Diencephalon (tissue), 1 donor: ENCODE results near the gene PCDHA1. TPM values are rescaled to one million over a fixed set of nuclear protein-coding genes. Genes with fewer than 3 reads are reported as not detected.

Experiments
- total RNA-seq: library from RNA; depleted of rRNA; stranded (reverse); fragments of >200 nt; gene quantifications from one replicate; pipeline ENCODE4 v1.2.3, GENCODE V29; 2014

PCDHA1 gene
- 13.8 TPM for total RNA-seq

DNA sequence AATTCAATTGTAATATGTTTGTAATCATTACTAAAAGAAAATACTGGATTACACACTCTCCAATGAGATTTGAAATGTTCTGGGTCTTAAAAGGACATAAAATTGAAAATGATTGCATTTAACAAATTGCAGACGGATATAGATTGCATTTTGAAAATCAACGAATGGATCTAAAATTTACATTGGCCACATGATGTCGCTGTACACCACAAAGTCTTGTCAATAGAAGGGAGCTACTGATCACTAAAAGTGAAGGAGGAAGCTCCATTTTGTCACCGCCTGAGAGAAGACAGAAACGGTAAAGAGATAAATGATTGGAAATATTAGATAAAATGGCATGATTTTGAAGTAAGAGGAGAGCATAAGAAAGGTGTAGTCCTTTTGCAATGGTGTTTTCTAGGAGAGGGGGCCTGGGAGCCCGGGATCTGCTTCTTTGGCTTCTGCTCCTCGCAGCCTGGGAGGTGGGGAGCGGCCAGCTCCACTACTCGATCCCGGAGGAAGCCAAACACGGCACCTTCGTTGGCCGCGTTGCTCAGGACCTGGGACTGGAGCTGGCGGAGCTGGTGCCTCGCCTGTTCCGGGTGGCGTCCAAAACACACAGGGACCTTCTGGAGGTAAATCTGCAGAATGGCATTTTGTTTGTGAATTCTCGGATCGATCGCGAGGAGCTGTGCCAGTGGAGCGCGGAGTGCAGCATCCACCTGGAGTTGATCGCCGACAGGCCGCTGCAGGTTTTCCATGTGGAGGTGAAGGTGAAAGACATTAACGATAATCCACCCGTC lies at the start of gene PCDHA1:
Gene PCDHA1, plus strand, starts transcription at position 236 of the 782 bp plus-strand sequence.

GRCh38 chr5:140794595-140795258 lies 8.8 kb downstream of the PCDHA1 start, which contains the start of gene PCDHA2:
PCDHA2 (plus strand) TSS chr5:140794852.

GRCh38 chr5:140800816-140801493 lies 15.0 kb downstream of the PCDHA1 start, which contains the start of gene PCDHA3:
PCDHA3 (plus strand) TSS chr5:140801057.

GRCh38 chr5:140806834-140807775 lies 21.2 kb downstream of the PCDHA1 start, which contains the start of gene PCDHA4:
PCDHA4 (plus strand) TSS chr5:140807068.

GRCh38 chr5:140821375-140822280 lies 35.7 kb downstream of the PCDHA1 start, which contains the start of gene PCDHA5:
PCDHA5 (plus strand) TSS chr5:140821613.

GRCh38 chr5:140827704-140828361 lies 41.9 kb downstream of the PCDHA1 start, which contains the start of gene PCDHA6:
PCDHA6 (plus strand) TSS chr5:140827960; CDS start chr5:140828092, 132 bp downstream.

GRCh38 chr5:140833993-140834392 lies 48.1 kb downstream of the PCDHA1 start, which contains the start of gene PCDHA7:
PCDHA7 (plus strand) TSS chr5:140834269; CDS start chr5:140834384, 115 bp downstream.

GRCh38 chr5:140840978-140841962 lies 55.3 kb downstream of the PCDHA1 start, which contains the start of gene PCDHA8:
PCDHA8 (plus strand) TSS chr5:140841187; CDS start chr5:140841322, 135 bp downstream.

GRCh38 chr5:140848139-140849102 lies 62.5 kb downstream of the PCDHA1 start, which contains the start of gene PCDHA9:
PCDHA9 (plus strand) TSS chr5:140848382; CDS start chr5:140848496, 114 bp downstream.

DNA sequence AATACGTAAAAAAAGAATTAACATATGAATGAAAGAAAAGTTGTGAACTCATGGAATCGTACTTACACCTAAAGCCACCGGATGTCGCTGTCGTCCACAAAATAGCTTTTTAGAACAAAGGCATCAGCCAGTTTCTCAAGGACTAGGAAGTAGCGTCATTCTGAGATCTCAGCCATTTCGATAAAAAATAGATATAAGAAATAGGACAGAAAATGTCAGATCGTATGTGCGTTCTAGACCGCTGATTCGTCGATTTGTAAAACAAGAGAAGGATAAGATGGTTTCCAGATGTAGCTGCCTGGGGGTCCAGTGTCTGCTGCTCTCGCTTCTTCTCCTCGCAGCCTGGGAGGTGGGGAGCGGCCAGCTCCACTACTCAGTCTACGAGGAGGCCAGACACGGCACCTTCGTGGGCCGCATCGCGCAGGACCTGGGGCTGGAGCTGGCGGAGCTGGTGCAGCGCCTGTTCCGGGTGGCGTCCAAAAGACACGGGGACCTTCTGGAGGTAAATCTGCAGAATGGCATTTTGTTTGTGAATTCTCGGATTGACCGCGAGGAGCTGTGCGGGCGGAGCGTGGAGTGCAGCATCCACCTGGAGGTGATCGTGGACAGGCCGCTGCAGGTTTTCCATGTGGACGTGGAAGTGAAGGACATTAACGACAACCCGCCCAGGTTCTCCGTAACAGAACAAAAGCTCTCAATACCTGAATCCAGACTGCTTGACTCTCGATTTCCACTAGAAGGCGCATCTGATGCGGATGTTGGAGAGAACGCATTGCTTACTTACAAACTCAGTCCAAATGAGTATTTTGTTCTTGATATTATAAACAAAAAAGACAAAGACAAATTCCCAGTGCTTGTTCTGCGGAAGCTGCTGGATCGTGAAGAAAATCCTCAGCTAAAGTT lies 70.1 kb downstream of the PCDHA1 start, which contains the start of gene PCDHA10:
Gene PCDHA10, plus strand, starts transcription at position 126 of the 903 bp plus-strand sequence. Its CDS starts 152 bp downstream, at position 278.

DNA sequence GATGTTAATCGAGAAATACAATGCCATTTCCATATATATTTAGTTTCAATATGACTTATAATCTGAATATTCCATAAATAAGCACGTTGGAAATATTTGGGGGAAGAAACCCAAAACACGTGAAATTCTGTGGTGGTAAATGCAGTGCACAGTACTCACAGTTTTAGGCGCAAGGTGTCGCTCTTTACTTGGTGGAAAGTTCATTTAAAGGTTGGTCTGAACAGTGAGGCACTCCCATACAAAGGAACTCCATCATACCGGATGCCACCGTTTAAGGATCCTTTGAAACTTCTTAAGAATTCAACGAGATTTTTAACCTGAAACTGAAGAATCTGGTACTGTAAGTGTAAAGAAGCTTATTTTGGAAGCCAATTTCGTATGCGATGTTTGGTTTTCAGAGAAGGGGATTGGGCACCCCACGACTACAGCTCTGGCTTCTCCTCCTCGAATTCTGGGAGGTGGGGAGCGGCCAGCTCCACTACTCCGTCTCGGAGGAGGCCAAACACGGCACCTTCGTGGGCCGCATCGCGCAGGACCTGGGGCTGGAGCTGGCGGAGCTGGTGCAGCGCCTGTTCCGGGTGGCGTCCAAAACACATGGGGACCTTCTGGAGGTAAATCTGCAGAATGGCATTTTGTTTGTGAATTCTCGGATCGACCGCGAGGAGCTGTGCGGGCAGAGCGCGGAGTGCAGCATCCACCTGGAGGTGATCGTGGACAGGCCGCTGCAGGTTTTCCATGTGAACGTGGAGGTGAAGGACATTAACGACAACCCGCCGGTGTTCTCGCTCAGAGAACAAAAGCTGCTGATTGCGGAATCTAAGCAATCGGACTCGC lies 83.0 kb downstream of the PCDHA1 start, which contains the start of gene PCDHA11:
Gene PCDHA11, plus strand, starts transcription at position 237 of the 834 bp plus-strand sequence. Its CDS starts 147 bp downstream, at position 384.

GRCh38 chr5:140875085-140876065 lies 89.4 kb downstream of the PCDHA1 start, which contains the start of gene PCDHA12:
PCDHA12 (plus strand) TSS chr5:140875308; CDS start chr5:140875473, 165 bp downstream.

DNA sequence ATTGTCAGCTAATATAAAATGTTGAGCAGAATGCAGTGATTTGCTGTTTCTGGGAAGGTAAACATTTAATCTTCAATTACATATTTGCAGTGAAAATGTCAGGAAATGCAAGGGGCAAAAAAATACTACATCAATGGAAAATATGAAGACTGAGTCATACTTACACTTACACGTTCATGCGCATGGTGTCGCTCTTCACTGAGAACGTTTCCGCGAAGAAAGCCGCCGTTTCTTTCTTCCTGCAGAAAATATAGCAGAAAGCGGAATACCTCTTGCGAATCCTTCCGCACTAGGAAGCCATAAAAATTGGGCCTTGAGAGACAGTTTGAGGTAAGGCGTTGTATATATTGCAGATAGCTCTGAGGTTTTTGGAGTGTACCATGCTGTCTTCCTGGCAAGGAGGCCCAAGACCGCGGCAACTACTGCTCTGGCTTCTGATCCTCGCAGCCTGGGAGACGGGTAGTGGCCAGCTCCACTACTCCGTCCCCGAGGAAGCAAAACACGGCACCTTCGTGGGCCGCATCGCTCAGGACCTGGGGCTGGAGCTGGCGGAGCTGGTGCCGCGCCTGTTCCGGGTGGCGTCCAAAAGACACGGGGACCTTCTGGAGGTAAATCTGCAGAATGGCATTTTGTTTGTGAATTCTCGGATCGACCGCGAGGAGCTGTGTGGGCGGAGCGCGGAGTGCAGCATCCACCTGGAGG lies 96.1 kb downstream of the PCDHA1 start, which contains the start of gene PCDHA13:
Gene PCDHA13, plus strand, starts transcription at position 236 of the 702 bp plus-strand sequence. Its CDS starts 145 bp downstream, at position 381.

